Gastrocnemius medialis (tissue), 4 donors: ENCODE results near the gene FOXK1.

Source experiments
- POLR2A ChIP-seq, 2 donors: fragments of 450-650 bp; IDR thresholded peaks; one replicate each; pipeline ENCODE4 v1.6.1; 2017; ENCODE audit warnings: antibody characterized with exemption in 2 of 2, mild to moderate bottlenecking in 2 of 2, moderate library complexity in 2 of 2
- TF ChIP-seq, protein P1 (sequence below), 5 experiments: fragments of 450-650 bp in 3 of 5; fragments of 200-600 bp in 2 of 5; sonication (generic) in 2 of 5; IDR thresholded peaks in 4 of 5; conservative IDR thresholded peaks in 1 of 5; 1 replicate in 4 of 5; 2 replicates in 1 of 5; pipeline ENCODE4 v1.5.1; 2016 to 2019; ENCODE audit warnings: antibody characterized with exemption in 5 of 5, mild to moderate bottlenecking in 3 of 5, moderate library complexity in 3 of 5

DNA sequence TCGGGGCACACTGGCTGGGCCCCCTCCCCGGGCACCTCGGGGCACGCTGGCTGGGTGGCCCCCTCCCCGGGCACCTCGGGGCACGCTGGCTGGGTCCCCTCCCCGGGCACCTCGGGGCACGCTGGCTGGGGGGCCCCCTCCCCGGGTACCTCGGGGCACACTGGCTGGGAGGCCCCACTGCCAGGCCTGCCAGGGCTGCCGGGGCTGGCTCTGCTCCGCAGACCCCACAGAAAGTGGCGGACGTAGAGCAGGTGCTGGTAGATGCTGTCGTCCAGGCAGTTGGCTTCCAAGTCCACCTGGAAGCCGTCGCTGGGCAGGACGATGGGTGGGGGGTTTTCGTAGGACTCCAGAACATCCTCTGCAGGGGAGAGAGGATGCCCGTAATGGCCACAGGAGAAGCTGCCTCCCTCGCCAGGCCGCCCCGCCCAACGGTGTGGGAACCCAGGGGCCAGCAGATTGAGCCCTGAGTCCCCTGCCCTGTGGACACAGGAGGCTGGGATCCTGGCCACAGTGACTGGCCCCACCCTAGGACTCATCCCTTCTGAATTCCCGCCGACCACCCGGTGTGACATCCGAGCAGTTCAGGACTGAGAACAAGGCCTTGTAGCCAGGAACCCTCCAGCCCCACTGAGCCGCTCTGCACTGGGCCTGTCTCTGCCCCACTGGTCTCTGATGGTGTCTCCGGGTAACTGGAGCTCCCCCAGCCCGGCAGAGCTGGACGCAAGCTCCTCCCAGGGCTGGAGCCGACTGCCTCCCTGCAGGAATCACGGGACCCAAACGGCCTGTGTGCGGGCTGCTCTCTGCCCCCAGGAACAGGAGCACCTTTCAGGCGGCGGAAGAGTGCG, 121.5 kb downstream of the FOXK1 start:
- TF ChIP-seq, protein P1, sequence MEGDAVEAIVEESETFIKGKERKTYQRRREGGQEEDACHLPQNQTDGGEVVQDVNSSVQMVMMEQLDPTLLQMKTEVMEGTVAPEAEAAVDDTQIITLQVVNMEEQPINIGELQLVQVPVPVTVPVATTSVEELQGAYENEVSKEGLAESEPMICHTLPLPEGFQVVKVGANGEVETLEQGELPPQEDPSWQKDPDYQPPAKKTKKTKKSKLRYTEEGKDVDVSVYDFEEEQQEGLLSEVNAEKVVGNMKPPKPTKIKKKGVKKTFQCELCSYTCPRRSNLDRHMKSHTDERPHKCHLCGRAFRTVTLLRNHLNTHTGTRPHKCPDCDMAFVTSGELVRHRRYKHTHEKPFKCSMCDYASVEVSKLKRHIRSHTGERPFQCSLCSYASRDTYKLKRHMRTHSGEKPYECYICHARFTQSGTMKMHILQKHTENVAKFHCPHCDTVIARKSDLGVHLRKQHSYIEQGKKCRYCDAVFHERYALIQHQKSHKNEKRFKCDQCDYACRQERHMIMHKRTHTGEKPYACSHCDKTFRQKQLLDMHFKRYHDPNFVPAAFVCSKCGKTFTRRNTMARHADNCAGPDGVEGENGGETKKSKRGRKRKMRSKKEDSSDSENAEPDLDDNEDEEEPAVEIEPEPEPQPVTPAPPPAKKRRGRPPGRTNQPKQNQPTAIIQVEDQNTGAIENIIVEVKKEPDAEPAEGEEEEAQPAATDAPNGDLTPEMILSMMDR (IDR thresholded peaks at IDR 0.05 in 4 of 5, conservative IDR thresholded peaks at IDR 0.05 in 1 of 5) = no peak
- TF ChIP-seq POLR2A (IDR thresholded peaks at IDR 0.05) = no peak
